ENCODE data around the gene SBF2.

Gene SBF2

DNA sequence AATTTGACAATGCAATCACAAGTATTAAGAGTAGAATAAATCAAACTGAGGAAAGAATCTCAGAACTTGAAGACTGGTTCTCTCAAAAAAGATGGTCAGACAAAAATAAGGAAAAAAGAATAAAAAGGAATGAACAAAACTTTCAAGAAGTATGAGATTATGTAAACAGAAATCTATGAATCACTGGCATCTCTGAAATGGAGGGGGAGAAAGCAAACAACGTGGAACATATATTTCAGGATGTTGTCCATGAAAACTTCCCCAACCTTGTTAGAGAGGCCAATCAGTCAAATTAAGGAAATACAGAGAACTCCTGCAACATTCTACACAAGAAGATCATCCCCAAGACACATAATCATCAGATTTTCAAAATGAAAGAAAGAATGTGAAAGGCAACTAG lies 235.7 kb downstream of the SBF2 start:
- H4K20me1 ChIP-seq (ENCODE audit: insufficient read depth, low read length) = no peaks in the 10 kb centered on the region
- no peak overlapping the region for H3K27ac ChIP-seq (ENCODE audit: low read length)
- H3K4me3 ChIP-seq (ENCODE audit: low read depth in 1 of 2, low read length in 2 of 2) = no peak overlapping the region
- no peaks in the 10 kb centered on the region for H3K4me1 ChIP-seq (ENCODE audit: insufficient read depth, low read length)
- ATAC-seq (ENCODE audit: insufficient read depth, low read depth) (no peak), DNase-seq (no peak)
- TF ChIP-seq EZH2 (IDR thresholded peaks at IDR 0.05; ENCODE audit: borderline replicate concordance, low read depth, low read length, severe bottlenecking) = no peak
- TF ChIP-seq, protein P1, sequence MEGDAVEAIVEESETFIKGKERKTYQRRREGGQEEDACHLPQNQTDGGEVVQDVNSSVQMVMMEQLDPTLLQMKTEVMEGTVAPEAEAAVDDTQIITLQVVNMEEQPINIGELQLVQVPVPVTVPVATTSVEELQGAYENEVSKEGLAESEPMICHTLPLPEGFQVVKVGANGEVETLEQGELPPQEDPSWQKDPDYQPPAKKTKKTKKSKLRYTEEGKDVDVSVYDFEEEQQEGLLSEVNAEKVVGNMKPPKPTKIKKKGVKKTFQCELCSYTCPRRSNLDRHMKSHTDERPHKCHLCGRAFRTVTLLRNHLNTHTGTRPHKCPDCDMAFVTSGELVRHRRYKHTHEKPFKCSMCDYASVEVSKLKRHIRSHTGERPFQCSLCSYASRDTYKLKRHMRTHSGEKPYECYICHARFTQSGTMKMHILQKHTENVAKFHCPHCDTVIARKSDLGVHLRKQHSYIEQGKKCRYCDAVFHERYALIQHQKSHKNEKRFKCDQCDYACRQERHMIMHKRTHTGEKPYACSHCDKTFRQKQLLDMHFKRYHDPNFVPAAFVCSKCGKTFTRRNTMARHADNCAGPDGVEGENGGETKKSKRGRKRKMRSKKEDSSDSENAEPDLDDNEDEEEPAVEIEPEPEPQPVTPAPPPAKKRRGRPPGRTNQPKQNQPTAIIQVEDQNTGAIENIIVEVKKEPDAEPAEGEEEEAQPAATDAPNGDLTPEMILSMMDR (IDR thresholded peaks at IDR 0.05; ENCODE audit: borderline replicate concordance, extremely low read depth, low read length, poor library complexity, severe bottlenecking) = no peak
- no peaks in the 10 kb centered on the region for H3K36me3 ChIP-seq (ENCODE audit: insufficient read depth, low read length)
- H3K79me2 ChIP-seq (ENCODE audit: insufficient read depth, low read length) = no peaks in the 10 kb centered on the region; the same call in 1 of the 2 replicates
- H3K9ac ChIP-seq (ENCODE audit: low read depth, low read length) = no peak overlapping the region
- H3K4me2 ChIP-seq (ENCODE audit: insufficient read depth, low read length) = no peak overlapping the region
- no peak overlapping the region for H2AFZ ChIP-seq (ENCODE audit: low read depth, low read length)
- H3K9me3 ChIP-seq (ENCODE audit: insufficient read depth, low read length, severe bottlenecking) = peaks cover 6% of the 10 kb centered on the region
- H3K27me3 ChIP-seq (ENCODE audit: insufficient read depth, low read length, poor library complexity) = no peaks in the 10 kb centered on the region

DNA sequence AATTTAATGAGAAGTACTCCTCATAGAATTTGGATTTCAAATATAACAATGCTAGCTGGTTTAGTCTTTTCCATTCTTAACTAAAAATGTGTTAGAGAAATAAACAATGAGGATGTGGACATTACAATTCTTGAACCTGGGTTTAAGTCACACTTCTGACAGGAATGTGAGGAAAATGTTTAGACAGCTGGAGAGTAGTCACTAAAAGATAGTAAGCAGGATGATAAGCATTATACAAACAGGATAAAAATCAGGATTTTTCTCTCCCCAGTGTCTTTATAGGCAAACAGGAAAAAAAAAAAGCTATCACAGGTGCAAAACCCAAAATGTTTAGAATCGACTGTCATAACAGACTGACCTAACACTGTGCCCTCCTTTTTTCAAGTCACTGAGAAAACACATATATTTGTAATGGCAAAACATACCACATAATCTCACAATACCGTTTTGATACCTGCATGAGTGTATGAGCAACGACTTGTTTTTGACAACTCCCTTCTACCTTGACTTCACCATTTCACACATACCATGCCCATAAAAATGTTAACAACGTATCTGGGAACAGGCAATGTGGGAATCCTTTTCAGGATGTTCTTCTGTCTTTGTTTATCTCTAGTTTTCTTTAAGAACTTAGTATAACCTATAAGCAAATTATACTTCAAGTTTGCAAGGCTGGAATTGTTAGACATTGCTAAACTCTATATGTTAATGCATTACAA lies 242.0 kb downstream of the SBF2 start:
- no peak for ATAC-seq (ENCODE audit: insufficient read depth, low read depth)
- Histone ChIP-seq H3K4me3 (ENCODE audit: low read depth in 1 of 2, low read length in 2 of 2) (no peak overlapping the region), H2AFZ (ENCODE audit: low read depth, low read length) (no peak overlapping the region)

DNA sequence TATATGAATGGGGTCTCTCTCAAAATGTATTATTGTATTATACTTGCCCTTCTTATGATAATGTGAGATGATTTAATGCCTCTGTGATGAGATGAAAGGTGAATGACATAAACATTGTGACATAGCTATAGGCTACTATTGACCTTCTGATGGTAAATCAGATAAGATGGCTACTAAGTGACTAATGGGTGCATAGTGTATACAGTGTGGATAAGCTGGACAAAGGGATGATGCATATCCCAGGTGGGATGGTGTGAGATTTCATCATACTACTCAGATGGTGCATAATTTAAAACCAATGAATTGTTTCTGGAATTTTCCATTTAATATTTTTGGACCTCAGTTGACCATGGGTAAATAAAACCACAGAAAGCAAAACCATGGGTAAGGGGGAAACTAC lies 243.5 kb downstream of the SBF2 start:
- H3K9me3 ChIP-seq (ENCODE audit: insufficient read depth, low read length, severe bottlenecking) = peaks cover 7% of the 10 kb centered on the region
- no peaks in the 10 kb centered on the region for H3K4me1 ChIP-seq (ENCODE audit: insufficient read depth, low read length)
- H3K4me2 ChIP-seq (ENCODE audit: insufficient read depth, low read length) = no peak overlapping the region
- H3K9ac ChIP-seq (ENCODE audit: low read depth, low read length) = no peak overlapping the region
- H4K20me1 ChIP-seq (ENCODE audit: insufficient read depth, low read length) = no peaks in the 10 kb centered on the region
- DNase-seq (no peak), ATAC-seq (ENCODE audit: insufficient read depth, low read depth) (no peak)
- no peaks in the 10 kb centered on the region for H3K27me3 ChIP-seq (ENCODE audit: insufficient read depth, low read length, poor library complexity)
- H3K27ac ChIP-seq (ENCODE audit: low read length) = no peak overlapping the region
- TF ChIP-seq, protein P1 (IDR thresholded peaks at IDR 0.05; ENCODE audit: borderline replicate concordance, extremely low read depth, low read length, poor library complexity, severe bottlenecking) = no peak
- no peak for TF ChIP-seq EZH2 (IDR thresholded peaks at IDR 0.05; ENCODE audit: borderline replicate concordance, low read depth, low read length, severe bottlenecking)
- H3K36me3 ChIP-seq (ENCODE audit: insufficient read depth, low read length) = no peaks in the 10 kb centered on the region
- H2AFZ ChIP-seq (ENCODE audit: low read depth, low read length) = no peak overlapping the region
- H3K4me3 ChIP-seq (ENCODE audit: low read depth in 1 of 2, low read length in 2 of 2) = no peak overlapping the region
- no peaks in the 10 kb centered on the region for H3K79me2 ChIP-seq (ENCODE audit: insufficient read depth, low read length)

More for the DNA sequence above, 242.0 kb downstream of the SBF2 start:
- TF ChIP-seq, protein P1 (IDR thresholded peaks at IDR 0.05; ENCODE audit: borderline replicate concordance, extremely low read depth, low read length, poor library complexity, severe bottlenecking) = no peak
- TF ChIP-seq EZH2 (IDR thresholded peaks at IDR 0.05; ENCODE audit: borderline replicate concordance, low read depth, low read length, severe bottlenecking) = no peak
- Histone ChIP-seq H3K27ac (ENCODE audit: low read length) (no peak overlapping the region), H3K27me3 (ENCODE audit: insufficient read depth, low read length, poor library complexity) (no peaks in the 10 kb centered on the region), H4K20me1 (ENCODE audit: insufficient read depth, low read length) (no peaks in the 10 kb centered on the region), H3K4me1 (ENCODE audit: insufficient read depth, low read length) (no peaks in the 10 kb centered on the region), H3K36me3 (ENCODE audit: insufficient read depth, low read length) (no peaks in the 10 kb centered on the region), H3K79me2 (ENCODE audit: insufficient read depth, low read length) (no peaks in the 10 kb centered on the region), H3K4me2 (ENCODE audit: insufficient read depth, low read length) (no peak overlapping the region), H3K9me3 (ENCODE audit: insufficient read depth, low read length, severe bottlenecking) (no peaks in the 10 kb centered on the region), H3K9ac (ENCODE audit: low read depth, low read length) (no peak overlapping the region)
- no peak for DNase-seq
